ENCODE measurements around the gene CAMK1D.

The CAMK1D gene

GRCh38 chr10:12811826-12812225 lies 462.5 kb downstream of the CAMK1D start:
- Histone ChIP-seq H3K79me2 (ENCODE audit: insufficient read depth, low read length) (no peaks in the 10 kb centered on the region), H3K4me3 (ENCODE audit: low read depth, low read length, poor library complexity, severe bottlenecking) (no peak overlapping the region), H2AFZ (ENCODE audit: low read length) (no peak overlapping the region), H3K36me3 (ENCODE audit: insufficient read depth, low read length) (no peaks in the 10 kb centered on the region), H3K27ac (ENCODE audit: low read depth, low read length, poor library complexity, severe bottlenecking) (no peak overlapping the region), H3K9me3 (ENCODE audit: low read length) (no peaks in the 10 kb centered on the region), H3K9me2 (ENCODE audit: low read depth, low read length) (no peaks in the 10 kb centered on the region), H4K20me1 (ENCODE audit: insufficient read depth, low read length) (no peaks in the 10 kb centered on the region), H3K4me2 (ENCODE audit: low read length) (no peak overlapping the region), H3K9ac (ENCODE audit: low read length) (no peak overlapping the region), H3K27me3 (ENCODE audit: insufficient read depth, low read length) (no peaks in the 10 kb centered on the region), H3F3A (ENCODE audit: insufficient read depth, low read length) (no peaks in the 10 kb centered on the region), H3K4me1 (ENCODE audit: insufficient read depth, low read length, severe bottlenecking) (no peaks in the 10 kb centered on the region)
- no peak for TF ChIP-seq CTCF (IDR thresholded peaks at IDR 0.05; ENCODE audit: low read length)
- no peak for TF ChIP-seq EZH2 (IDR thresholded peaks at IDR 0.05; ENCODE audit: borderline replicate concordance, low read length)

GRCh38 chr10:12812571-12812970 lies 463.2 kb downstream of the CAMK1D start:
- Histone ChIP-seq H4K20me1 (ENCODE audit: insufficient read depth, low read length) (no peaks in the 10 kb centered on the region), H3K36me3 (ENCODE audit: insufficient read depth, low read length) (no peaks in the 10 kb centered on the region), H3K9me3 (ENCODE audit: low read length) (no peaks in the 10 kb centered on the region), H2AFZ (ENCODE audit: low read length) (no peak overlapping the region), H3K4me3 (ENCODE audit: low read depth, low read length, poor library complexity, severe bottlenecking) (no peak overlapping the region), H3F3A (ENCODE audit: insufficient read depth, low read length) (no peaks in the 10 kb centered on the region), H3K9me2 (ENCODE audit: low read depth, low read length) (no peaks in the 10 kb centered on the region), H3K9ac (ENCODE audit: low read length) (no peak overlapping the region), H3K27me3 (ENCODE audit: insufficient read depth, low read length) (no peaks in the 10 kb centered on the region), H3K4me1 (ENCODE audit: insufficient read depth, low read length, severe bottlenecking) (no peaks in the 10 kb centered on the region), H3K79me2 (ENCODE audit: insufficient read depth, low read length) (no peaks in the 10 kb centered on the region), H3K27ac (ENCODE audit: low read depth, low read length, poor library complexity, severe bottlenecking) (no peak overlapping the region), H3K4me2 (ENCODE audit: low read length) (no peak overlapping the region)
- no peak for TF ChIP-seq CTCF (IDR thresholded peaks at IDR 0.05; ENCODE audit: low read length)
- no peak for TF ChIP-seq EZH2 (IDR thresholded peaks at IDR 0.05; ENCODE audit: borderline replicate concordance, low read length)

GRCh38 chr10:12814166-12814565 lies 464.8 kb downstream of the CAMK1D start:
- no peak for TF ChIP-seq EZH2 (IDR thresholded peaks at IDR 0.05; ENCODE audit: borderline replicate concordance, low read length)
- no peak for TF ChIP-seq CTCF (IDR thresholded peaks at IDR 0.05; ENCODE audit: low read length)

More at GRCh38 chr10:12814166-12814565, 464.8 kb downstream of the CAMK1D start:
- H3K36me3 ChIP-seq (ENCODE audit: insufficient read depth, low read length), result no peaks in the 10 kb centered on the region
- no peak overlapping the region for H3K9ac ChIP-seq (ENCODE audit: low read length)
- H3K27ac ChIP-seq (ENCODE audit: low read depth, low read length, poor library complexity, severe bottlenecking), result no peak overlapping the region
- H3K4me3 ChIP-seq (ENCODE audit: low read depth, low read length, poor library complexity, severe bottlenecking), result no peak overlapping the region
- H2AFZ ChIP-seq (ENCODE audit: low read length), result no peak overlapping the region
- H3K4me1 ChIP-seq (ENCODE audit: insufficient read depth, low read length, severe bottlenecking), result no peaks in the 10 kb centered on the region
- H3K27me3 ChIP-seq (ENCODE audit: insufficient read depth, low read length), result no peaks in the 10 kb centered on the region
- no peaks in the 10 kb centered on the region for H3K9me2 ChIP-seq (ENCODE audit: low read depth, low read length)
- no peaks in the 10 kb centered on the region for H3K9me3 ChIP-seq (ENCODE audit: low read length)
- H3F3A ChIP-seq (ENCODE audit: insufficient read depth, low read length), result no peaks in the 10 kb centered on the region
- H4K20me1 ChIP-seq (ENCODE audit: insufficient read depth, low read length), result no peaks in the 10 kb centered on the region
- H3K4me2 ChIP-seq (ENCODE audit: low read length), result no peak overlapping the region
- H3K79me2 ChIP-seq (ENCODE audit: insufficient read depth, low read length), result no peaks in the 10 kb centered on the region
